HepG2 (cell line): Measurements from ENCODE around the gene ZNF212. TPM values are rescaled to one million over a fixed set of nuclear protein-coding genes. Genes with fewer than 3 reads are reported as not detected.

Experiments
- SNAPC2 ChIP-seq: sonication (generic); formaldehyde crosslinking; IDR thresholded peaks from 2 replicates; pipeline ENCODE4 v1.8.1; 2022; ENCODE audit warnings: mild to moderate bottlenecking, missing genetic modification reagents
- ZXDC ChIP-seq: sonication (generic); formaldehyde crosslinking; IDR thresholded peaks from 2 replicates; pipeline ENCODE4 v1.5.0; 2020; ENCODE audit warnings: mild to moderate bottlenecking, missing genetic modification reagents
- polyA plus RNA-seq, 8 experiments: library from polyadenylated mRNA; depleted of rRNA in 3 of 8; stranded (reverse) in 7 of 8; unstranded in 1 of 8; fragments of >200 nt; fragmentation: Illumina TruSeq in 4 of 8; extraction: Trizol in 4 of 8; gene quantifications; 2 replicates each; pipeline versions ENCODE4 v1.2.1 to v1.2.3, GENCODE V29; 2011 to 2016; ENCODE audit warnings: low read depth in 4 of 8, missing spikeins in 1 of 8, mixed read lengths in 1 of 8; ENCODE audit not compliant: insufficient read depth in 1 of 8
- total RNA-seq, 5 experiments: library from RNA; depleted of rRNA; stranded (reverse); fragments of >200 nt; fragmentation: Illumina TruSeq; extraction: Trizol; gene quantifications; 2 replicates each; pipeline ENCODE4 v1.2.3, GENCODE V29; 2016; ENCODE audit warnings: low read depth in 1 of 5
- TF ChIP-seq, protein P1 (sequence below): sonication (generic); formaldehyde crosslinking; IDR thresholded peaks from 2 replicates; pipeline ENCODE4 v1.4.0; 2020; ENCODE audit warnings: mild to moderate bottlenecking, missing genetic modification reagents
- TF ChIP-seq, protein P2 (sequence below): sonication (generic); formaldehyde crosslinking; IDR thresholded peaks from 2 replicates; pipeline ENCODE4 v1.4.0; 2020; ENCODE audit warnings: missing genetic modification reagents, borderline replicate concordance
- TF ChIP-seq, protein P3 (sequence below): sonication (generic); formaldehyde crosslinking; IDR thresholded peaks from 2 replicates; pipeline ENCODE4 v1.5.0; 2020; ENCODE audit warnings: mild to moderate bottlenecking, missing genetic modification reagents, borderline replicate concordance

The ZNF212 gene
- total and polyA plus RNA-seq, 2 of the 13 experiments (the other 11 are each of a cell fraction or from before 2014, with no cell fraction given): 2.6 to 3.8 TPM

DNA sequence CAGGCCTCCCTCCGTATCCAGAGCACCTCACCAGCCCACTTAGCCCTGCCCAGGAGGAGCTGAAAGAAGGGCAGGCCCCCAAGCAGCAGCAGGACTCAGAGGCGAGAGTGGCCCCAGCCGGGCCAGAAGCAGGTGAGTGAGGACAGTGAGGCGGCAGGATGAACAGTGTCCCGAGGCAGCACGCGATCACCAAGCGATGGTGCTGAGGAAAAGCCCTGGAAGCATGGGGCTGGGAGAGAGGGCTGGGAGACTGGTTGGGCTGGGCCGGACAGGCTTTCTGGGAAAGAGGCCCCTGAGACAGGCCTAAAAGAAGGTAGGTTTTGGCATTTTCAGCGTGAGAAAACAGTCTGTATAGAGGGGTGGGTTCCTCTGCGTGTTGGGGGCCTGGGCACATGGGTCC, 38.9 kb downstream of the ZNF212 start (continued):
- TF ChIP-seq, protein P1, sequence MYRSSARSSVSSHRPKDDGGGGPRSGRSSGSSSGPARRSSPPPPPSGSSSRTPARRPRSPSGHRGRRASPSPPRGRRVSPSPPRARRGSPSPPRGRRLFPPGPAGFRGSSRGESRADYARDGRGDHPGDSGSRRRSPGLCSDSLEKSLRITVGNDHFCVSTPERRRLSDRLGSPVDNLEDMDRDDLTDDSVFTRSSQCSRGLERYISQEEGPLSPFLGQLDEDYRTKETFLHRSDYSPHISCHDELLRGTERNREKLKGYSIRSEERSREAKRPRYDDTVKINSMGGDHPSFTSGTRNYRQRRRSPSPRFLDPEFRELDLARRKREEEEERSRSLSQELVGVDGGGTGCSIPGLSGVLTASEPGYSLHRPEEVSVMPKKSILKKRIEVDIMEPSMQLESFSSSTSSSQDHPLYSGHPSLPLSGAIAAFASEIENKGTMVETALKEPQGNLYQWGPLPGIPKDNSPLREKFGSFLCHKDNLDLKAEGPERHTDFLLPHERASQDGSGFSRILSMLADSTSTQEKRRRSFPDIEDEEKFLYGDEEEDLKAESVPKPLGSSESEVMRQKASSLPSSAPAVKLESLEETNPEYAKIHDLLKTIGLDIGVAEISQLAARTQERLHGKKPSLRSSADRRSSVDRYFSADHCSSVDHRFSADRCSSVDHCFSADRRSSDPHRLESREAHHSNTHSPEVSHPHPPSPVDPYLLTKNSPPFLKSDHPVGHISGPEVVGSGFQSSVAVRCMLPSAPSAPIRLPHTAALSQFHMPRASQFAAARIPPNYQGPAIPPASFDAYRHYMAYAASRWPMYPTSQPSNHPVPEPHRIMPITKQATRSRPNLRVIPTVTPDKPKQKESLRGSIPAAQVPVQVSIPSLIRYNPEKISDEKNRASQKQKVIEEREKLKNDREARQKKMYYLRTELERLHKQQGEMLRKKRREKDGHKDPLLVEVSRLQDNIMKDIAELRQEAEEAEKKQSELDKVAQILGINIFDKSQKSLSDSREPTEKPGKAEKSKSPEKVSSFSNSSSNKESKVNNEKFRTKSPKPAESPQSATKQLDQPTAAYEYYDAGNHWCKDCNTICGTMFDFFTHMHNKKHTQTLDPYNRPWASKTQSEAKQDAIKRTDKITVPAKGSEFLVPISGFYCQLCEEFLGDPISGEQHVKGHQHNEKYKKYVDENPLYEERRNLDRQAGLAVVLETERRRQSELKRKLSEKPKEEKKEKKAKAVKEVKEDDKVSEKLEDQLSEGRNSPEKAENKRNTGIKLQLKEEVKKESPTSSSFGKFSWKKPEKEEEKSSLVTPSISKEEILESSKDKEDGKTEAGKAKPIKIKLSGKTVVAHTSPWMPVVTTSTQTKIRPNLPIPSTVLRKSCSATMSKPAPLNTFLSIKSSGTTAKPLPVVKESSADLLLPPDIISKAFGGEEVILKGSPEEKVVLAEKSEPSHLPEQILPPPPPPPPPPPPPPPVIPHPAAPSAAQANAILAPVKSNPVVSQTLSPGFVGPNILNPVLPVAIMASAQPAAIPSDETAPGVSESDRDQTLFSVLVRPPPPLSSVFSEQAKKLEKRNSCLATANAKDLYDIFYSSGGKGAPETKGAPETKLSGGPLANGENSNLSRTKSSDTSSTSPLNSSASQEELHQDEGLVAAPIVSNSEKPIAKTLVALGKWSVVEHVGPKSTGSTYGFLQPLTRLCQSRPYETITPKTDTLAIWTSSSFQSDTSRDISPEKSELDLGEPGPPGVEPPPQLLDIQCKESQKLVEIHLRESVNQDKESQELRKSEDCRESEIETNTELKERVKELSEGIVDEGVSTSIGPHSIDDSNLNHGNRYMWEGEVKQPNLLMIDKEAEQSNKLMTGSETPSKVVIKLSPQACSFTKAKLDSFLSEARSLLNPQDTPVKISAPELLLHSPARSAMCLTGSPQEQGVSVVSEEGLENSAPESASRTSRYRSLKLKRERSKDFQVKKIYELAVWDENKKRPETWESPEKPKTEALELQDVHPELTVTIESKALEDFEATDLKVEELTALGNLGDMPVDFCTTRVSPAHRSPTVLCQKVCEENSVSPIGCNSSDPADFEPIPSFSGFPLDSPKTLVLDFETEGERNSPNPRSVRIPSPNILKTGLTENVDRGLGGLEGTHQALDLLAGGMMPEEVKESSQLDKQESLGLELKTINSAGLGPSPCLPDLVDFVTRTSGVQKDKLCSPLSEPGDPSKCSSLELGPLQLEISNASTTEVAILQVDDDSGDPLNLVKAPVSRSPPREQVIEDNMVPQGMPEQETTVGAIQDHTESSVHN: no peak
- TF ChIP-seq SNAPC2 (CRISPR knock-in tag) (no peak), ZXDC (CRISPR knock-in tag) (no peak)
- TF ChIP-seq, protein P2, sequence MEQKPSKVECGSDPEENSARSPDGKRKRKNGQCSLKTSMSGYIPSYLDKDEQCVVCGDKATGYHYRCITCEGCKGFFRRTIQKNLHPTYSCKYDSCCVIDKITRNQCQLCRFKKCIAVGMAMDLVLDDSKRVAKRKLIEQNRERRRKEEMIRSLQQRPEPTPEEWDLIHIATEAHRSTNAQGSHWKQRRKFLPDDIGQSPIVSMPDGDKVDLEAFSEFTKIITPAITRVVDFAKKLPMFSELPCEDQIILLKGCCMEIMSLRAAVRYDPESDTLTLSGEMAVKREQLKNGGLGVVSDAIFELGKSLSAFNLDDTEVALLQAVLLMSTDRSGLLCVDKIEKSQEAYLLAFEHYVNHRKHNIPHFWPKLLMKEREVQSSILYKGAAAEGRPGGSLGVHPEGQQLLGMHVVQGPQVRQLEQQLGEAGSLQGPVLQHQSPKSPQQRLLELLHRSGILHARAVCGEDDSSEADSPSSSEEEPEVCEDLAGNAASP (CRISPR knock-in tag): no peak
- TF ChIP-seq, protein P3, sequence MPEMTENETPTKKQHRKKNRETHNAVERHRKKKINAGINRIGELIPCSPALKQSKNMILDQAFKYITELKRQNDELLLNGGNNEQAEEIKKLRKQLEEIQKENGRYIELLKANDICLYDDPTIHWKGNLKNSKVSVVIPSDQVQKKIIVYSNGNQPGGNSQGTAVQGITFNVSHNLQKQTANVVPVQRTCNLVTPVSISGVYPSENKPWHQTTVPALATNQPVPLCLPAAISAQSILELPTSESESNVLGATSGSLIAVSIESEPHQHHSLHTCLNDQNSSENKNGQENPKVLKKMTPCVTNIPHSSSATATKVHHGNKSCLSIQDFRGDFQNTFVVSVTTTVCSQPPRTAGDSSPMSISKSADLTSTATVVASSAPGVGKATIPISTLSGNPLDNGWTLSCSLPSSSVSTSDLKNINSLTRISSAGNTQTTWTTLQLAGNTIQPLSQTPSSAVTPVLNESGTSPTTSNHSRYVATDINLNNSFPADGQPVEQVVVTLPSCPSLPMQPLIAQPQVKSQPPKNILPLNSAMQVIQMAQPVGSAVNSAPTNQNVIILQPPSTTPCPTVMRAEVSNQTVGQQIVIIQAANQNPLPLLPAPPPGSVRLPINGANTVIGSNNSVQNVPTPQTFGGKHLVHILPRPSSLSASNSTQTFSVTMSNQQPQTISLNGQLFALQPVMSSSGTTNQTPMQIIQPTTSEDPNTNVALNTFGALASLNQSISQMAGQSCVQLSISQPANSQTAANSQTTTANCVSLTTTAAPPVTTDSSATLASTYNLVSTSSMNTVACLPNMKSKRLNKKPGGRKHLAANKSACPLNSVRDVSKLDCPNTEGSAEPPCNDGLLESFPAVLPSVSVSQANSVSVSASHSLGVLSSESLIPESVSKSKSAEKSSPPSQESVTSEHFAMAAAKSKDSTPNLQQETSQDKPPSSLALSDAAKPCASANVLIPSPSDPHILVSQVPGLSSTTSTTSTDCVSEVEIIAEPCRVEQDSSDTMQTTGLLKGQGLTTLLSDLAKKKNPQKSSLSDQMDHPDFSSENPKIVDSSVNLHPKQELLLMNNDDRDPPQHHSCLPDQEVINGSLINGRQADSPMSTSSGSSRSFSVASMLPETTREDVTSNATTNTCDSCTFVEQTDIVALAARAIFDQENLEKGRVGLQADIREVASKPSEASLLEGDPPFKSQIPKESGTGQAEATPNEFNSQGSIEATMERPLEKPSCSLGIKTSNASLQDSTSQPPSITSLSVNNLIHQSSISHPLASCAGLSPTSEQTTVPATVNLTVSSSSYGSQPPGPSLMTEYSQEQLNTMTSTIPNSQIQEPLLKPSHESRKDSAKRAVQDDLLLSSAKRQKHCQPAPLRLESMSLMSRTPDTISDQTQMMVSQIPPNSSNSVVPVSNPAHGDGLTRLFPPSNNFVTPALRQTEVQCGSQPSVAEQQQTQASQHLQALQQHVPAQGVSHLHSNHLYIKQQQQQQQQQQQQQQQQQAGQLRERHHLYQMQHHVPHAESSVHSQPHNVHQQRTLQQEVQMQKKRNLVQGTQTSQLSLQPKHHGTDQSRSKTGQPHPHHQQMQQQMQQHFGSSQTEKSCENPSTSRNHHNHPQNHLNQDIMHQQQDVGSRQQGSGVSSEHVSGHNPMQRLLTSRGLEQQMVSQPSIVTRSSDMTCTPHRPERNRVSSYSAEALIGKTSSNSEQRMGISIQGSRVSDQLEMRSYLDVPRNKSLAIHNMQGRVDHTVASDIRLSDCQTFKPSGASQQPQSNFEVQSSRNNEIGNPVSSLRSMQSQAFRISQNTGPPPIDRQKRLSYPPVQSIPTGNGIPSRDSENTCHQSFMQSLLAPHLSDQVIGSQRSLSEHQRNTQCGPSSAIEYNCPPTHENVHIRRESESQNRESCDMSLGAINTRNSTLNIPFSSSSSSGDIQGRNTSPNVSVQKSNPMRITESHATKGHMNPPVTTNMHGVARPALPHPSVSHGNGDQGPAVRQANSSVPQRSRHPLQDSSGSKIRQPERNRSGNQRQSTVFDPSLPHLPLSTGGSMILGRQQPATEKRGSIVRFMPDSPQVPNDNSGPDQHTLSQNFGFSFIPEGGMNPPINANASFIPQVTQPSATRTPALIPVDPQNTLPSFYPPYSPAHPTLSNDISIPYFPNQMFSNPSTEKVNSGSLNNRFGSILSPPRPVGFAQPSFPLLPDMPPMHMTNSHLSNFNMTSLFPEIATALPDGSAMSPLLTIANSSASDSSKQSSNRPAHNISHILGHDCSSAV: no peak
